ENCODE data around the gene ZNF462. TPM values are rescaled to one million over a fixed set of nuclear protein-coding genes. Genes with fewer than 3 reads are reported as not detected.

Gene ZNF462
- total RNA-seq, 1 donor, result 9.8 TPM

GRCh38 chr9:107034831-107035230 is 171.9 kb downstream of the ZNF462 start:
- TF ChIP-seq CTCF (IDR thresholded peaks at IDR 0.05; ENCODE audit: extremely low read depth, low read depth, low read length), result no peak
- Histone ChIP-seq H3K9me3 (ENCODE audit: low read depth, low read length) (no peaks in the 10 kb centered on the region), H3K4me1 (ENCODE audit: insufficient read depth, low read length) (no peaks in the 10 kb centered on the region), H3K4me2 (ENCODE audit: insufficient read depth, low read length) (no peak overlapping the region), H3K36me3 (ENCODE audit: insufficient read depth, low read length) (no peaks in the 10 kb centered on the region), H3K27ac (ENCODE audit: low read depth, low read length) (no peak overlapping the region), H3K27me3 (ENCODE audit: insufficient read depth, low read length) (peaks cover 21% of the 10 kb centered on the region), H4K20me1 (ENCODE audit: insufficient read depth, low read length) (no peaks in the 10 kb centered on the region), H3K79me2 (ENCODE audit: insufficient read depth, low read length) (no peaks in the 10 kb centered on the region), H3K4me3 (ENCODE audit: insufficient read depth, low read length) (no peak overlapping the region), H2AFZ (ENCODE audit: low read length) (no peak overlapping the region)
- DNase-seq (ENCODE audit: insufficient read length, low spot score, missing footprints), result peak; percentile 32

- Histone ChIP-seq H4K20me1 (ENCODE audit: insufficient read depth, low read length) (no peaks in the 10 kb centered on the region), H3K27me3 (ENCODE audit: insufficient read depth, low read length) (peaks cover 20% of the 10 kb centered on the region), H3K79me2 (ENCODE audit: insufficient read depth, low read length) (no peaks in the 10 kb centered on the region), H3K4me3 (ENCODE audit: insufficient read depth, low read length) (no peak overlapping the region), H3K36me3 (ENCODE audit: insufficient read depth, low read length) (no peaks in the 10 kb centered on the region), H3K4me2 (ENCODE audit: insufficient read depth, low read length) (no peak overlapping the region), H3K9me3 (ENCODE audit: low read depth, low read length) (no peaks in the 10 kb centered on the region), H3K4me1 (ENCODE audit: insufficient read depth, low read length) (no peaks in the 10 kb centered on the region), H2AFZ (ENCODE audit: low read length) (no peak overlapping the region), H3K27ac (ENCODE audit: low read depth, low read length) (no peak overlapping the region)
- no peak for DNase-seq (ENCODE audit: insufficient read length, low spot score, missing footprints)
- no peak for TF ChIP-seq CTCF (IDR thresholded peaks at IDR 0.05; ENCODE audit: extremely low read depth, low read depth, low read length)
Measured at GRCh38 chr9:107036367-107036766, 173.4 kb downstream of the ZNF462 start.

- H3K4me1 ChIP-seq (ENCODE audit: insufficient read depth, low read length), result no peaks in the 10 kb centered on the region
- no peak overlapping the region for H3K27ac ChIP-seq (ENCODE audit: low read depth, low read length)
- no peak overlapping the region for H3K4me3 ChIP-seq (ENCODE audit: insufficient read depth, low read length)
- no peak overlapping the region for H3K4me2 ChIP-seq (ENCODE audit: insufficient read depth, low read length)
- DNase-seq (ENCODE audit: insufficient read length, low spot score, missing footprints), result peak; percentile 48
- H2AFZ ChIP-seq (ENCODE audit: low read length), result no peak overlapping the region
- TF ChIP-seq CTCF (IDR thresholded peaks at IDR 0.05; ENCODE audit: extremely low read depth, low read depth, low read length), result no peak
- no peaks in the 10 kb centered on the region for H3K9me3 ChIP-seq (ENCODE audit: low read depth, low read length)
- H3K36me3 ChIP-seq (ENCODE audit: insufficient read depth, low read length), result no peaks in the 10 kb centered on the region
- H3K27me3 ChIP-seq (ENCODE audit: insufficient read depth, low read length), result peaks cover 13% of the 10 kb centered on the region
- no peaks in the 10 kb centered on the region for H4K20me1 ChIP-seq (ENCODE audit: insufficient read depth, low read length)
- no peaks in the 10 kb centered on the region for H3K79me2 ChIP-seq (ENCODE audit: insufficient read depth, low read length)
Measured at GRCh38 chr9:107039542-107039941, 176.6 kb downstream of the ZNF462 start.

- DNase-seq (ENCODE audit: insufficient read length, low spot score, missing footprints), result no peak
- Histone ChIP-seq H2AFZ (ENCODE audit: low read length) (no peak overlapping the region), H3K36me3 (ENCODE audit: insufficient read depth, low read length) (no peaks in the 10 kb centered on the region), H3K4me2 (ENCODE audit: insufficient read depth, low read length) (no peak overlapping the region), H3K27ac (ENCODE audit: low read depth, low read length) (no peak overlapping the region), H3K27me3 (ENCODE audit: insufficient read depth, low read length) (peaks cover 3% of the 10 kb centered on the region), H4K20me1 (ENCODE audit: insufficient read depth, low read length) (no peaks in the 10 kb centered on the region), H3K4me3 (ENCODE audit: insufficient read depth, low read length) (no peak overlapping the region), H3K4me1 (ENCODE audit: insufficient read depth, low read length) (no peaks in the 10 kb centered on the region), H3K9me3 (ENCODE audit: low read depth, low read length) (no peaks in the 10 kb centered on the region), H3K79me2 (ENCODE audit: insufficient read depth, low read length) (no peaks in the 10 kb centered on the region)
- TF ChIP-seq CTCF (IDR thresholded peaks at IDR 0.05; ENCODE audit: extremely low read depth, low read depth, low read length), result no peak
Measured at GRCh38 chr9:107042606-107043005, 179.6 kb downstream of the ZNF462 start.
